Germinal center (tissue), 1 donor: ENCODE measurements around the gene ATP1A2.

ENCODE experiments used
- DNase-seq: peaks from one replicate; pipeline ENCODE4 v3.0.0; 2012; ENCODE audit warnings: mixed read lengths, low spot score

ATP1A2 gene

GRCh38 chr1:160115545-160116282 is at the start of gene ATP1A2:
Gene ATP1A2, plus strand, starts transcription at chr1:160115759. Its CDS starts 103 bp downstream, at chr1:160115862.
- no peak for DNase-seq

GRCh38 chr1:160066829-160067745 is 48.5 kb upstream of the ATP1A2 start:
- DNase-seq = no peak

- no peak for DNase-seq
Observed at GRCh38 chr1:160068225-160068624, 47.3 kb upstream of the ATP1A2 start.

GRCh38 chr1:160069460-160070231 is 45.9 kb upstream of the ATP1A2 start, which contains the start of gene KCNJ10:
Gene KCNJ10, minus strand, starts transcription at chr1:160070160. Its CDS starts 27,628 bp downstream, at chr1:160042532.
- no peak for DNase-seq

DNA sequence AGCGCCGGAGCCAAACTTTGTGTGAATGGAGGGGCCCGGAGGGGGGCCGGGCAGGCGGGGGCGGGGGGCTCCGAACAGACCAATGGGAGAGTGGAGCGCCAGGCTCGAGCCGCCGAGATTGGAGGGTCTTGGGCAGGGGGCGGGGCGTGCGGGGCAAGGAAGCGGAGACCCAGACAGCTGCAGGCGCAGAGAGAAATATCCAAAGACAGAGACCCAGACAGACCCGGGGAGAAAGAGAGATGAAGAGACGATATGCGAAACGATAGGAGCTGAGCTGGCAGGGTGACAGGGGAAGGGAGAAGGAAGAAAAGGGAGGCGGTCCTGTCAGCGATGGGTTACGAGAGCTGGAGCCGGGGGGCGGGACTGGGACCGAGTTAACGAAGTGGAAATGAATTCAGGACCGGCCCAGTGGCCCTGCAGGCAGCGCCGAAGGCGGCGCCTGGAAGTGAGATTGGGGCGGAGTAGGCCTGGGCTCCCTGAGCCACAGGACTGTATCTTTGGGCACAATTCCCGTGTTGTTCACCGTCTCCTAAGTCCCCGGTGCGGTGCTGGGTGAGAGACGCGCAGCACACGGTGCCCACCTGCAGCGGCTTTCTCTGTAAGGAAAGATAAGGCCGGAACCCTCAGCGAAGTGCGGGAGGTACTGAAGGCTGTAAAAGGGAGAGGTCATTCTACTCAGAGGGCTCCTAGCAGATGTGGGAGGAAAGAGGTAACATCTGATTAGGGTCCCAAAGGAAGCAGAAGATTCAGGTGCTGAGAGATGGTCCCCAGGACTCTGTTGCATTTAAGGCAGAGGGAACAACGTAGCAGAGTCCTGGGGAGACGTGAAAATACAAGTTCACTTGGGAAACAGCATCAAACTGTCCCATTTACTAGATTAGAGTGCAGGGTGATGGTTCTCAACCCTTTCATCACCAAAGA is 45.1 kb upstream of the ATP1A2 start:
- peak; percentile 94 for DNase-seq

DNA sequence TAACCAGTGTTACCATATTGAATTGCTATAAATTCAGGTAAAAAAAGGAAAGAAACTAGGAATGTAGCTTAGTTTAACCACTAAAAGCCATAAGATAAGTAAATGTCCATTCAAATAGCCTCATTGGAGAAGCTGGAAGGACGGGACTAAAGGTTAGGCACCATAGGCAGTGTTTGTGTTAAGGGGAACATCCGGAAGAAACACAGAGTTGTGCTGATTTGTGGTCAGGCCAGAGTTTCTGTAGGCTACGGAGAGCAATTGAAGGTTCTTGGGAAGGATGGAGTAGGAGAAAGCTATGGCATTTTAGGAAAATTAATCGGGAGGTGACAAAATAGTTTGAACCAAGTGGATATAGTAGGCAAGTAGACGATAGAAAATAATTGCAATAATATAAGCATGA is 44.3 kb upstream of the ATP1A2 start:
- DNase-seq = no peak

GRCh38 chr1:160074865-160075264 is 40.7 kb upstream of the ATP1A2 start:
- DNase-seq = no peak

- DNase-seq = no peak
Observed at GRCh38 chr1:160075836-160076235, 39.7 kb upstream of the ATP1A2 start.

GRCh38 chr1:160076295-160076694 is 39.3 kb upstream of the ATP1A2 start:
- no peak for DNase-seq

- DNase-seq = no peak
Observed at GRCh38 chr1:160077486-160077885, 38.1 kb upstream of the ATP1A2 start.

GRCh38 chr1:160078512-160079195 is 36.9 kb upstream of the ATP1A2 start:
- peak; percentile 66 for DNase-seq

GRCh38 chr1:160079448-160079847 is 36.1 kb upstream of the ATP1A2 start:
- DNase-seq = no peak

- no peak for DNase-seq
Observed at GRCh38 chr1:160080381-160081100, 35.0 kb upstream of the ATP1A2 start.

DNA sequence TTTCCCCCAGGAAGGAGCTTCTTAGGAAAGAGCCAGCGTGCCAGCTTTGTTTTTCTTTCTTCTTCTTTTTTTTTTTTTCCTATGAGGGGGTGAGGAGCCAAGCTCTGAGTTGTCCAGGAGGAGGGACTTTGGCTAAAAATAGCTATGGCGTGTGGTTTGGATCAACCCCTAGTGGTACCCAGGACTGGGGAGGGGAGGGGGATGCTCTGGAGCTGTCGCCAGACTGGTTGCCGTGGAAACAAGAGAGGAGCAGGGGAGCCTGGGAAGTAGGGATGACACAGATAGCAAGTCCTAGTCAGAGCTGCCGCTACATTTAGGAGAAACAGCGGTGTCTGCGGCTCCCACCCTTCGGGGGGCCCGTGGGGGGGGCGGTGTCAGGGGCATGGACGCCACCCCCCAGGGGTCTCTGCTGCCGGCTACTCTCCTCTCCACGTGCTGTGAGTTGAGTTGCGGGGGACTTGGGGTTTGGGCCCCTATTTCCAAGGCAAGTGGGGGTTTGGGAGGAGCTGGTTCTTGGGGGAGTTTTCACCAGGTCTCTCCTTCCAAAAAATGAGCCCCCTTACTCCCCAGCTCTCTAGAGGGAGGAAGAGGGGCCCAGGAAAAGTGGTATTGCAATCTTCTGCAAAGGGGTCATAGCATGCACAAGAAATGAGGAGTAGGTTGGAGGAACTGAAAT is 34.2 kb upstream of the ATP1A2 start, which contains the start of gene KCNJ9:
TSS of gene KCNJ9 (plus strand) at position 278 of the 676 bp plus-strand sequence. CDS start 2,493 bp downstream, outside the sequence.
- no peak for DNase-seq

GRCh38 chr1:160082487-160082886 is 33.1 kb upstream of the ATP1A2 start:
- no peak for DNase-seq

DNA sequence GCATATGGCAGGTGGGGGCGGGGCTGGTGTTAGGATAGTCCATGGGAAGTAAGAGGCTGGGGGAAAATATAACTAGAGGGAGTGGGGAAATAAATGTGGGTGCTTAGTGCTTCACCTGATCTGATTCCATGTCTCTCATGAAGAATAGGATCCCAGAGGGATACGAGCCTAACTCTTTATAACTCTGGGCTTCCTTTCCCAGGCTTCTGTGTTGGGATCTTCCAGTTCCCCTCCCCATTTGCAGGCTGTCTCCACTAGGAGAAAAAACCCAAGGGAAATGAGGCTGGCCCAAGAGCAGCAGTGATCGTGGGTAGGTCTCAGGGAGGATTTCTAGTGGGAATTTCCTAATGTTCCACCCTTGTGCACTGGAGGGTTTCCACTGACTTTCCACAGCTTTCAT is 32.6 kb upstream of the ATP1A2 start:
- DNase-seq = no peak

- DNase-seq = peak; percentile 82
Observed at GRCh38 chr1:160083968-160084770, 31.4 kb upstream of the ATP1A2 start.

GRCh38 chr1:160084771-160085321 is 30.7 kb upstream of the ATP1A2 start:
- no peak for DNase-seq
